A549 (cell line): ENCODE measurements around the gene ZNF772. TPM values are rescaled to one million over a fixed set of nuclear protein-coding genes. Genes with fewer than 3 reads are reported as not detected.
A peak's percentile ranks its signal among the peaks of the same experiment; 100 is the strongest.

Experiments
- ATAC-seq, 2 experiments: fragments of 200-7000 bp in 1 of 2; fragments of >200 bp in 1 of 2; cut with Nextera tagmentation in 1 of 2; cut with Tn5 transposase in 1 of 2; 3 replicates each; pipeline versions ENCODE4 v1.8.0 to v1.9.1; 2018 to 2020; ENCODE audit warnings: mild to moderate bottlenecking in 1 of 2, moderate library complexity in 1 of 2
- CTCF ChIA-PET: fragments of 300-600 bp; sonication (Branson Sonifier 250); formaldehyde crosslinking; extraction: SDS; loops from one replicate; lab custom pipeline; 2021; ENCODE audit warnings: antibody characterized with exemption, inconsistent platforms; lab: Yijun Ruan, JAX
- POLR2A ChIA-PET: fragments of 350-600 bp; formaldehyde crosslinking; extraction: SDS; loops from one replicate; lab custom pipeline; 2021; ENCODE audit warnings: antibody characterized with exemption, inconsistent platforms; lab: Yijun Ruan, JAX
- DNase-seq, 2 experiments: peaks; one replicate each; pipeline versions ENCODE4 v3.0.0 to v3.0.0-alpha.2; 2011 to 2016; ENCODE audit warnings: low read depth in 1 of 2, low spot score in 1 of 2
- FAIRE-seq: peaks from 2 replicates; lab custom pipeline; 2011; peaks lifted over from hg19 to GRCh38; lab: Jason Lieb, UNC
- H3K27ac ChIP-seq, 2 experiments: fragments of >200 bp; sonication (Bioruptor Twin); formaldehyde crosslinking; 3 replicates each; pipeline ENCODE4 v1.5.1; 2016 to 2017
- H3K4me1 ChIP-seq: fragments of >200 bp; sonication (Bioruptor Twin); formaldehyde crosslinking; 3 replicates; pipeline ENCODE4 v1.6.1; 2016
- H3K4me2 ChIP-seq: fragments of >200 bp; sonication (Bioruptor Twin); formaldehyde crosslinking; 3 replicates; pipeline ENCODE4 v1.6.1; 2016
- H3K4me3 ChIP-seq: fragments of >200 bp; sonication (Bioruptor Twin); formaldehyde crosslinking; 3 replicates; pipeline ENCODE4 v1.5.1; 2016
- H3K9me3 ChIP-seq: fragments of >200 bp; sonication (Bioruptor Twin); formaldehyde crosslinking; 3 replicates; pipeline ENCODE4 v1.6.1; 2016
- CEBPB ChIP-seq, 2 experiments: fragments of >200 bp in 1 of 2; sonication (Bioruptor Twin) in 1 of 2; formaldehyde crosslinking in 1 of 2; IDR thresholded peaks; 2 replicates each; pipeline ENCODE4 v1.6.1; 2012 to 2016
- CHD4 ChIP-seq: fragments of 200-600 bp; sonication (generic); IDR thresholded peaks from 2 replicates; pipeline ENCODE4 v1.6.1; 2016; ENCODE audit warnings: antibody characterized with exemption, mild to moderate bottlenecking, borderline replicate concordance
- CTCF ChIP-seq: fragments of >200 bp; sonication (Bioruptor Twin); formaldehyde crosslinking; IDR thresholded peaks from 3 replicates; pipeline ENCODE4 v1.5.1; 2016
- E2F6 ChIP-seq: IDR thresholded peaks from 2 replicates; pipeline ENCODE4 v1.6.1; 2012; ENCODE audit warnings: low read depth, borderline replicate concordance
- ESRRA ChIP-seq: fragments of 150-350 bp; IDR thresholded peaks from 2 replicates; pipeline ENCODE4 v1.6.1; 2014; ENCODE audit warnings: mild to moderate bottlenecking, low read length, borderline replicate concordance
- GATA3 ChIP-seq: IDR thresholded peaks from 2 replicates; pipeline ENCODE4 v1.6.1; 2012; ENCODE audit warnings: borderline replicate concordance
- HES2 ChIP-seq: fragments of >200 bp; sonication (Bioruptor Twin); formaldehyde crosslinking; IDR thresholded peaks from 2 replicates; pipeline ENCODE4 v1.6.1; 2016
- HOXB13 ChIP-seq: fragments of 250-450 bp; sonication (Bioruptor Pico); IDR thresholded peaks from 2 replicates; pipeline ENCODE4 v1.5.0; 2020; ENCODE audit warnings: low read depth, mild to moderate bottlenecking, moderate library complexity
- HOXB5 ChIP-seq: fragments of 250-450 bp; sonication (Bioruptor Pico); IDR thresholded peaks from 2 replicates; pipeline ENCODE4 v1.5.0; 2020; ENCODE audit warnings: mild to moderate bottlenecking, moderate library complexity
- JUN ChIP-seq, 2 experiments: fragments of >200 bp; sonication (Bioruptor Twin); formaldehyde crosslinking; IDR thresholded peaks; 2 replicates in 1 of 2; 3 replicates in 1 of 2; pipeline ENCODE4 v1.6.1; 2016 to 2017
- JUNB ChIP-seq: fragments of >200 bp; sonication (Bioruptor Twin); formaldehyde crosslinking; IDR thresholded peaks from 2 replicates; pipeline ENCODE4 v1.6.1; 2016
- KDM1A ChIP-seq: fragments of 200-600 bp; sonication (generic); IDR thresholded peaks from 2 replicates; pipeline ENCODE4 v1.6.1; 2016; ENCODE audit warnings: low read depth, mild to moderate bottlenecking
- KDM5A ChIP-seq: fragments of 200-600 bp; sonication (generic); IDR thresholded peaks from 2 replicates; pipeline ENCODE4 v1.6.1; 2016; ENCODE audit warnings: antibody characterized with exemption, mild to moderate bottlenecking
- MAX ChIP-seq: IDR thresholded peaks from 2 replicates; pipeline ENCODE4 v1.6.1; 2012
- MAZ ChIP-seq: fragments of 150-350 bp; IDR thresholded peaks from 2 replicates; pipeline ENCODE4 v1.6.1; 2014; ENCODE audit warnings: antibody characterized with exemption, low read depth, low read length, borderline replicate concordance
- MYC ChIP-seq: IDR thresholded peaks from 2 replicates; pipeline ENCODE4 v1.6.1; 2012; ENCODE audit warnings: mild to moderate bottlenecking, inconsistent platforms, low read length, improper control_type of control experiment, borderline replicate concordance
- PHF8 ChIP-seq: fragments of 200-600 bp; sonication (generic); IDR thresholded peaks from 2 replicates; pipeline ENCODE4 v1.6.1; 2016; ENCODE audit warnings: low read depth, mild to moderate bottlenecking, antibody characterized with exemption, moderate library complexity, borderline replicate concordance
- POLR2A ChIP-seq: IDR thresholded peaks from 2 replicates; pipeline ENCODE4 v1.6.1; 2012; ENCODE audit warnings: mild to moderate bottlenecking, low read length
- POLR2AphosphoS2 ChIP-seq: conservative IDR thresholded peaks from 2 replicates; pipeline ENCODE4 v1.6.1; 2012; ENCODE audit warnings: low read length, improper control_type of control experiment, inconsistent platforms
- RAD21 ChIP-seq, 2 experiments: fragments of >200 bp in 1 of 2; sonication (Bioruptor Twin) in 1 of 2; formaldehyde crosslinking in 1 of 2; IDR thresholded peaks in 1 of 2; conservative IDR thresholded peaks in 1 of 2; 2 replicates in 1 of 2; 3 replicates in 1 of 2; pipeline ENCODE4 v1.6.1; 2012 to 2018; ENCODE audit warnings: inconsistent platforms in 1 of 2
- RFX5 ChIP-seq: fragments of 450-650 bp; IDR thresholded peaks from 2 replicates; pipeline ENCODE4 v1.7.1; 2014; ENCODE audit warnings: antibody characterized with exemption, mild to moderate bottlenecking, moderate library complexity
- ZFP36 ChIP-seq: fragments of 450-650 bp; IDR thresholded peaks from 2 replicates; pipeline ENCODE4 v1.6.1; 2014; ENCODE audit warnings: borderline replicate concordance; ENCODE audit not compliant: partially characterized antibody
- ZSCAN20 ChIP-seq: fragments of 250-450 bp; sonication (Bioruptor Pico); IDR thresholded peaks from 2 replicates; pipeline ENCODE4 v1.8.0; 2022; ENCODE audit warnings: mild to moderate bottlenecking, moderate library complexity
- WGBS: methylation state at CpG from one replicate; pipeline ENCODE4 v1.1.6; 2017; ENCODE audit errors: missing lambda C conversion rate; 5-methylcytosine and 5-hydroxymethylcytosine counted together
- polyA plus RNA-seq, 4 experiments: library from polyadenylated mRNA; depleted of rRNA in 3 of 4; stranded (reverse); fragments of >200 nt; fragmentation: RNase III in 1 of 4; extraction: RNeasy Plus Mini Kit Qiagen cat#74134 plus additional on column Dnase treatment in 1 of 4; gene quantifications; 2 replicates in 3 of 4; 3 replicates in 1 of 4; pipeline ENCODE4 v1.2.3, GENCODE V29; 2011 to 2017
- TF ChIP-seq, protein P1 (sequence below): fragments of 200-600 bp; sonication (generic); IDR thresholded peaks from 2 replicates; pipeline ENCODE4 v1.6.1; 2016; ENCODE audit warnings: antibody characterized with exemption, mild to moderate bottlenecking, moderate library complexity

ZNF772 gene
- polyA plus RNA-seq, 2 of the 4 experiments (the other 2 are of a cell fraction), result 2.0 to 3.2 TPM

DNA sequence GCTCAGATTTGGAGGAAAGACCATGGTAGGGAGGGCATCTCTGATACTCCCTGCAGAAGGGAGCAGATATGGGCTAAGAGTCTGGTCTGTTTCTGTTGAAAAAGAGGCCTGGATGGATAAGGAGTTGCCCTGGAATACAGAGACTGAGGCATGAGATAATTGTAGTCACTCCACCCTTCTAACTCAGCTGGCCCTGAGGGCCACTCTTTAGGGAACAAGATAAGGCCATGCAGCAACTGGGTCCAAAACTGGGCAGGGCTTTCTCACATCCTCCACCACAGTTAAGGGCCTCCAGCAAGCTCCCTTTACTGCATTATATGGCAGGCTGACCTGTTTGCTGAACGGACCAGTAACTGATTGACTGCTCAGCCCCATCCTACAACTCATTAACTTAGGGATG, 40.9 kb downstream of the ZNF772 start (continued):
- TF ChIP-seq CTCF, result no peak

GRCh38 chr19:57435062-57435978, 42.0 kb downstream of the ZNF772 start, which contains the start of gene ZNF749:
TSS of gene ZNF749 (plus strand) at chr19:57435325. CDS start at chr19:57435579, 254 bp downstream.
- CTCF ChIA-PET, result no interaction called here

More at GRCh38 chr19:57435062-57435978, 42.0 kb downstream of the ZNF772 start, which contains the start of gene ZNF749:
- Histone ChIP-seq H3K9me3 (peaks cover 79% of the 10 kb centered on the region), H3K27ac (peak within 1 kb of the TSS; percentile 79 to 87), H3K4me3 (peak within 1 kb of the TSS; percentile 85), H3K4me1 (no peaks in the 10 kb centered on the region), H3K4me2 (peak within 1 kb of the TSS; percentile 80)
- ATAC-seq, result peak; percentile 99
- WGBS, result 1% methylated on average over 60 of the region's 61 CpGs
- FAIRE-seq, result peak; percentile 98
- TF ChIP-seq JUN (IDR thresholded peaks at IDR 0.05) (peak in 1 of 2 experiments; percentile 79; a peak in 3 of 5 replicates), RAD21 (conservative IDR thresholded peaks at IDR 0.05 in 1 of 2, IDR thresholded peaks at IDR 0.05 in 1 of 2) (no peak), MAZ (no peak), PHF8 (peak; percentile 49; the same call in 1 of the 2 replicates), ESRRA (no peak), HOXB13 (CRISPR knock-in tag) (no peak), HES2 (no peak), CEBPB (IDR thresholded peaks at IDR 0.05) (no peak), HOXB5 (CRISPR knock-in tag) (peak; percentile 86), ZFP36 (no peak), POLR2AphosphoS2 (no peak), E2F6 (peak; percentile 75), ZSCAN20 (CRISPR knock-in tag) (no peak), KDM5A (peak; percentile 53; the same call in 1 of the 2 replicates), MAX (peak; percentile 87), KDM1A (no peak), JUNB (no peak), GATA3 (0 out of 2 replicates have a peak, but pooled peaks have one; percentile 9), POLR2A (peak; percentile 62), CHD4 (no peak), RFX5 (no peak), MYC (peak; percentile 84)
- TF ChIP-seq, protein P1, sequence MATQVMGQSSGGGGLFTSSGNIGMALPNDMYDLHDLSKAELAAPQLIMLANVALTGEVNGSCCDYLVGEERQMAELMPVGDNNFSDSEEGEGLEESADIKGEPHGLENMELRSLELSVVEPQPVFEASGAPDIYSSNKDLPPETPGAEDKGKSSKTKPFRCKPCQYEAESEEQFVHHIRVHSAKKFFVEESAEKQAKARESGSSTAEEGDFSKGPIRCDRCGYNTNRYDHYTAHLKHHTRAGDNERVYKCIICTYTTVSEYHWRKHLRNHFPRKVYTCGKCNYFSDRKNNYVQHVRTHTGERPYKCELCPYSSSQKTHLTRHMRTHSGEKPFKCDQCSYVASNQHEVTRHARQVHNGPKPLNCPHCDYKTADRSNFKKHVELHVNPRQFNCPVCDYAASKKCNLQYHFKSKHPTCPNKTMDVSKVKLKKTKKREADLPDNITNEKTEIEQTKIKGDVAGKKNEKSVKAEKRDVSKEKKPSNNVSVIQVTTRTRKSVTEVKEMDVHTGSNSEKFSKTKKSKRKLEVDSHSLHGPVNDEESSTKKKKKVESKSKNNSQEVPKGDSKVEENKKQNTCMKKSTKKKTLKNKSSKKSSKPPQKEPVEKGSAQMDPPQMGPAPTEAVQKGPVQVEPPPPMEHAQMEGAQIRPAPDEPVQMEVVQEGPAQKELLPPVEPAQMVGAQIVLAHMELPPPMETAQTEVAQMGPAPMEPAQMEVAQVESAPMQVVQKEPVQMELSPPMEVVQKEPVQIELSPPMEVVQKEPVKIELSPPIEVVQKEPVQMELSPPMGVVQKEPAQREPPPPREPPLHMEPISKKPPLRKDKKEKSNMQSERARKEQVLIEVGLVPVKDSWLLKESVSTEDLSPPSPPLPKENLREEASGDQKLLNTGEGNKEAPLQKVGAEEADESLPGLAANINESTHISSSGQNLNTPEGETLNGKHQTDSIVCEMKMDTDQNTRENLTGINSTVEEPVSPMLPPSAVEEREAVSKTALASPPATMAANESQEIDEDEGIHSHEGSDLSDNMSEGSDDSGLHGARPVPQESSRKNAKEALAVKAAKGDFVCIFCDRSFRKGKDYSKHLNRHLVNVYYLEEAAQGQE, result no peak
- POLR2A ChIA-PET, result interaction anchor here (0.6 kb wide), 1 partner anchor 567 kb away, joined by 3 read pairs; the partner anchor contains the start of gene ZNF606
- peak; percentile 98 to 99 for DNase-seq
